ENCODE measurements around the gene UGT1A8.
"Not testable (repeated sequence)": the region's sequence is repeated elsewhere in the genome, so short reads cannot be mapped to it uniquely, and the experiment has no call there.

UGT1A8 gene

GRCh38 chr2:233617476-233617875, at the start of gene UGT1A8:
Gene UGT1A8, plus strand, starts transcription at chr2:233617633. Its CDS starts 75 bp downstream, at chr2:233617708.
- H3K4me1 ChIP-seq (ENCODE audit: control insufficient read depth, insufficient read depth, low read length); H3K36me3 ChIP-seq (ENCODE audit: control insufficient read depth, insufficient read depth, low read length); H3K4me3 ChIP-seq (ENCODE audit: low read length); H3K27me3 ChIP-seq (ENCODE audit: control insufficient read depth, insufficient read depth, low read length); H3K27ac ChIP-seq (ENCODE audit: low read length); DNase-seq (ENCODE audit: low read depth, low spot score); H3K9me3 ChIP-seq (ENCODE audit: control insufficient read depth, insufficient read depth, low read length): not testable (repeated sequence)
- WGBS (ENCODE audit: insufficient coverage, insufficient read length), result no CpG with 5 or more reads among the region's 5 CpGs

- DNase-seq (ENCODE audit: low read depth, low spot score), result no peak
- H3K27me3 ChIP-seq (ENCODE audit: control insufficient read depth, insufficient read depth, low read length), result no peaks in the 10 kb centered on the region
- no peaks in the 10 kb centered on the region for H3K9me3 ChIP-seq (ENCODE audit: control insufficient read depth, insufficient read depth, low read length)
- no peak overlapping the region for H3K4me3 ChIP-seq (ENCODE audit: low read length)
- no peak overlapping the region for H3K27ac ChIP-seq (ENCODE audit: low read length)
- no peaks in the 10 kb centered on the region for H3K4me1 ChIP-seq (ENCODE audit: control insufficient read depth, insufficient read depth, low read length)
- no CpG with 5 or more reads among the region's 1 CpG for WGBS (ENCODE audit: insufficient coverage, insufficient read length)
- H3K36me3 ChIP-seq (ENCODE audit: control insufficient read depth, insufficient read depth, low read length), result no peaks in the 10 kb centered on the region
Observed at GRCh38 chr2:233571001-233571400, 46.4 kb upstream of the UGT1A8 start.

- no peak overlapping the region for H3K27ac ChIP-seq (ENCODE audit: low read length)
- no peak overlapping the region for H3K4me3 ChIP-seq (ENCODE audit: low read length)
- H3K27me3 ChIP-seq (ENCODE audit: control insufficient read depth, insufficient read depth, low read length), result no peaks in the 10 kb centered on the region
- no peak for DNase-seq (ENCODE audit: low read depth, low spot score)
- H3K4me1 ChIP-seq (ENCODE audit: control insufficient read depth, insufficient read depth, low read length), result no peaks in the 10 kb centered on the region
- H3K36me3 ChIP-seq (ENCODE audit: control insufficient read depth, insufficient read depth, low read length), result no peaks in the 10 kb centered on the region; the same call in 1 of the 2 replicates
- H3K9me3 ChIP-seq (ENCODE audit: control insufficient read depth, insufficient read depth, low read length), result no peaks in the 10 kb centered on the region
- no CpG with 5 or more reads among the region's 2 CpGs for WGBS (ENCODE audit: insufficient coverage, insufficient read length)
Observed at GRCh38 chr2:233571462-233571861, 46.0 kb upstream of the UGT1A8 start.

- DNase-seq (ENCODE audit: low read depth, low spot score), result no peak
- Histone ChIP-seq H3K9me3 (ENCODE audit: control insufficient read depth, insufficient read depth, low read length) (no peaks in the 10 kb centered on the region), H3K4me3 (ENCODE audit: low read length) (no peak overlapping the region), H3K27me3 (ENCODE audit: control insufficient read depth, insufficient read depth, low read length) (no peaks in the 10 kb centered on the region), H3K4me1 (ENCODE audit: control insufficient read depth, insufficient read depth, low read length) (no peaks in the 10 kb centered on the region), H3K36me3 (ENCODE audit: control insufficient read depth, insufficient read depth, low read length) (no peaks in the 10 kb centered on the region; the same call in 1 of the 2 replicates), H3K27ac (ENCODE audit: low read length) (no peak overlapping the region)
- no CpG with 5 or more reads among the region's 4 CpGs for WGBS (ENCODE audit: insufficient coverage, insufficient read length)
Observed at GRCh38 chr2:233572468-233572867, 45.0 kb upstream of the UGT1A8 start.

- H3K27ac ChIP-seq (ENCODE audit: low read length); H3K4me3 ChIP-seq (ENCODE audit: low read length); H3K4me1 ChIP-seq (ENCODE audit: control insufficient read depth, insufficient read depth, low read length); DNase-seq (ENCODE audit: low read depth, low spot score); H3K27me3 ChIP-seq (ENCODE audit: control insufficient read depth, insufficient read depth, low read length); H3K9me3 ChIP-seq (ENCODE audit: control insufficient read depth, insufficient read depth, low read length); H3K36me3 ChIP-seq (ENCODE audit: control insufficient read depth, insufficient read depth, low read length): not testable (repeated sequence)
- no CpG with 5 or more reads among the region's 5 CpGs for WGBS (ENCODE audit: insufficient coverage, insufficient read length)
Observed at GRCh38 chr2:233577341-233577740, 40.1 kb upstream of the UGT1A8 start.

GRCh38 chr2:233583217-233583965, 34.0 kb upstream of the UGT1A8 start:
- not testable (repeated sequence) for H3K4me1 ChIP-seq (ENCODE audit: control insufficient read depth, insufficient read depth, low read length); H3K36me3 ChIP-seq (ENCODE audit: control insufficient read depth, insufficient read depth, low read length); H3K9me3 ChIP-seq (ENCODE audit: control insufficient read depth, insufficient read depth, low read length); H3K4me3 ChIP-seq (ENCODE audit: low read length); H3K27ac ChIP-seq (ENCODE audit: low read length); H3K27me3 ChIP-seq (ENCODE audit: control insufficient read depth, insufficient read depth, low read length)
- no CpG with 5 or more reads among the region's 35 CpGs for WGBS (ENCODE audit: insufficient coverage, insufficient read length)
- DNase-seq (ENCODE audit: low read depth, low spot score), result peak; percentile 0

GRCh38 chr2:233584210-233584609, 33.2 kb upstream of the UGT1A8 start:
- Histone ChIP-seq H3K9me3 (ENCODE audit: control insufficient read depth, insufficient read depth, low read length) (no peaks in the 10 kb centered on the region), H3K27ac (ENCODE audit: low read length) (no peak overlapping the region), H3K27me3 (ENCODE audit: control insufficient read depth, insufficient read depth, low read length) (no peaks in the 10 kb centered on the region), H3K4me1 (ENCODE audit: control insufficient read depth, insufficient read depth, low read length) (no peaks in the 10 kb centered on the region), H3K4me3 (ENCODE audit: low read length) (no peak overlapping the region), H3K36me3 (ENCODE audit: control insufficient read depth, insufficient read depth, low read length) (no peaks in the 10 kb centered on the region)
- no CpG with 5 or more reads among the region's 1 CpG for WGBS (ENCODE audit: insufficient coverage, insufficient read length)
- no peak for DNase-seq (ENCODE audit: low read depth, low spot score)

GRCh38 chr2:233588400-233588799, 29.0 kb upstream of the UGT1A8 start:
- Histone ChIP-seq H3K4me3 (ENCODE audit: low read length) (no peak overlapping the region), H3K27ac (ENCODE audit: low read length) (no peak overlapping the region), H3K4me1 (ENCODE audit: control insufficient read depth, insufficient read depth, low read length) (no peaks in the 10 kb centered on the region), H3K36me3 (ENCODE audit: control insufficient read depth, insufficient read depth, low read length) (no peaks in the 10 kb centered on the region), H3K27me3 (ENCODE audit: control insufficient read depth, insufficient read depth, low read length) (no peaks in the 10 kb centered on the region), H3K9me3 (ENCODE audit: control insufficient read depth, insufficient read depth, low read length) (no peaks in the 10 kb centered on the region)
- WGBS (ENCODE audit: insufficient coverage, insufficient read length), result no CpG with 5 or more reads among the region's 2 CpGs
- DNase-seq (ENCODE audit: low read depth, low spot score), result no peak

- no CpG with 5 or more reads among the region's 1 CpG for WGBS (ENCODE audit: insufficient coverage, insufficient read length)
- H3K4me1 ChIP-seq (ENCODE audit: control insufficient read depth, insufficient read depth, low read length); H3K27ac ChIP-seq (ENCODE audit: low read length); H3K4me3 ChIP-seq (ENCODE audit: low read length); H3K36me3 ChIP-seq (ENCODE audit: control insufficient read depth, insufficient read depth, low read length); DNase-seq (ENCODE audit: low read depth, low spot score); H3K27me3 ChIP-seq (ENCODE audit: control insufficient read depth, insufficient read depth, low read length); H3K9me3 ChIP-seq (ENCODE audit: control insufficient read depth, insufficient read depth, low read length): not testable (repeated sequence)
Observed at GRCh38 chr2:233592706-233593105, 24.7 kb upstream of the UGT1A8 start.

- no peak for DNase-seq (ENCODE audit: low read depth, low spot score)
- WGBS (ENCODE audit: insufficient coverage, insufficient read length), result no CpG with 5 or more reads among the region's 8 CpGs
- Histone ChIP-seq H3K27ac (ENCODE audit: low read length) (no peak overlapping the region), H3K36me3 (ENCODE audit: control insufficient read depth, insufficient read depth, low read length) (no peaks in the 10 kb centered on the region), H3K9me3 (ENCODE audit: control insufficient read depth, insufficient read depth, low read length) (no peaks in the 10 kb centered on the region), H3K27me3 (ENCODE audit: control insufficient read depth, insufficient read depth, low read length) (no peaks in the 10 kb centered on the region), H3K4me1 (ENCODE audit: control insufficient read depth, insufficient read depth, low read length) (no peaks in the 10 kb centered on the region), H3K4me3 (ENCODE audit: low read length) (no peak overlapping the region)
Observed at GRCh38 chr2:233593201-233593600, 24.2 kb upstream of the UGT1A8 start.

GRCh38 chr2:233597522-233597921, 19.9 kb upstream of the UGT1A8 start:
- H3K27me3 ChIP-seq (ENCODE audit: control insufficient read depth, insufficient read depth, low read length), result no peaks in the 10 kb centered on the region
- H3K27ac ChIP-seq (ENCODE audit: low read length), result no peak overlapping the region
- H3K9me3 ChIP-seq (ENCODE audit: control insufficient read depth, insufficient read depth, low read length), result no peaks in the 10 kb centered on the region
- H3K36me3 ChIP-seq (ENCODE audit: control insufficient read depth, insufficient read depth, low read length), result no peaks in the 10 kb centered on the region
- no CpG with 5 or more reads among the region's 1 CpG for WGBS (ENCODE audit: insufficient coverage, insufficient read length)
- H3K4me1 ChIP-seq (ENCODE audit: control insufficient read depth, insufficient read depth, low read length), result no peaks in the 10 kb centered on the region
- no peak for DNase-seq (ENCODE audit: low read depth, low spot score)
- H3K4me3 ChIP-seq (ENCODE audit: low read length), result no peak overlapping the region

All from iPS DF 6.9 (cell line).